Measurements from ENCODE around the gene DCXR.

DNA sequence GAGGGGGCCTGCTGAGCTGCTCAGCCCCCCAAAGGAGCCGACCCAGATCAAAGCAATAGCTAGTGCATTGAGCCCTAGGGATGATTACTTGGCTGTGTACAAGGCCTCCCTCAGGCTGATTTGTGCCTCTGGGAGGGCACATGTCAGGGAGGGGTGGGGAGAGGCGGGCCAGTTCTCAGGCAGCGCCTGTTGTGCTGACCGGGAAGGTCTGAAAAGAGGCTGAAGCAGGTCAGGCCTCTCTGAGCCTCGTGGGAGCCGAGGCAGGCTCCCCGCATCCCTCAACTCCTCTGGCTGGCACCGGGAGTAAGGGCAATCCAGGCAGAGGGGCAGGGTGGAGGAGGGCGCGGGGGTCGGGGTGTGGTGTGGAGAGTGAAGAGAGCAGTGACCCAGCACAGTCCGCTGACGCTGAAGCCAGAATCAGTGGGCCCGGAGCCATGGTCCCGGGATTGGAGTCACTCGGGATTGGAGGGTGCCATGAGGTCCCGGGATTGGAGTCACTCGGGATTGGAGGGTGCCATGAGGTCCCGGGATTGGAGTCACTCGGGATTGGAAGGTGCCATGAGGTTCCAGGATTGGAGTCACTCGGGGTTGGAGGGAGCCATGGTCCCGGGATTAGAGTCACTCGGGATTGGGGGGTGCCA is 3.0 kb downstream of the DCXR start:
- TF ChIP-seq, protein P1, sequence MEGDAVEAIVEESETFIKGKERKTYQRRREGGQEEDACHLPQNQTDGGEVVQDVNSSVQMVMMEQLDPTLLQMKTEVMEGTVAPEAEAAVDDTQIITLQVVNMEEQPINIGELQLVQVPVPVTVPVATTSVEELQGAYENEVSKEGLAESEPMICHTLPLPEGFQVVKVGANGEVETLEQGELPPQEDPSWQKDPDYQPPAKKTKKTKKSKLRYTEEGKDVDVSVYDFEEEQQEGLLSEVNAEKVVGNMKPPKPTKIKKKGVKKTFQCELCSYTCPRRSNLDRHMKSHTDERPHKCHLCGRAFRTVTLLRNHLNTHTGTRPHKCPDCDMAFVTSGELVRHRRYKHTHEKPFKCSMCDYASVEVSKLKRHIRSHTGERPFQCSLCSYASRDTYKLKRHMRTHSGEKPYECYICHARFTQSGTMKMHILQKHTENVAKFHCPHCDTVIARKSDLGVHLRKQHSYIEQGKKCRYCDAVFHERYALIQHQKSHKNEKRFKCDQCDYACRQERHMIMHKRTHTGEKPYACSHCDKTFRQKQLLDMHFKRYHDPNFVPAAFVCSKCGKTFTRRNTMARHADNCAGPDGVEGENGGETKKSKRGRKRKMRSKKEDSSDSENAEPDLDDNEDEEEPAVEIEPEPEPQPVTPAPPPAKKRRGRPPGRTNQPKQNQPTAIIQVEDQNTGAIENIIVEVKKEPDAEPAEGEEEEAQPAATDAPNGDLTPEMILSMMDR (conservative IDR thresholded peaks at IDR 0.05; ENCODE audit: low read length), result no peak
- no peak for TF ChIP-seq EZH2phosphoT487 (IDR thresholded peaks at IDR 0.05; ENCODE audit: borderline replicate concordance, low read depth, low read length)

All from OCI-LY7 (cell line).